Fibroblast of pulmonary artery (primary cell): ENCODE results near the gene MUS81.

ENCODE experiments used
- DNase-seq: peaks from one replicate; pipeline ENCODE4 v3.0.0-alpha.2; 2010; ENCODE audit warnings: low read depth
- H3K4me3 ChIP-seq: replicated peaks from 2 replicates; pipeline ENCODE4 v1.5.1; 2011; ENCODE audit warnings: low read depth, mild to moderate bottlenecking, control low read depth, low read length, moderate library complexity
- TF ChIP-seq, protein P1 (sequence below): IDR thresholded peaks from 2 replicates; pipeline ENCODE4 v1.5.1; 2011; ENCODE audit warnings: mild to moderate bottlenecking, control low read depth, low read length, inconsistent platforms; ENCODE audit errors: missing control alignments

The MUS81 gene

DNA sequence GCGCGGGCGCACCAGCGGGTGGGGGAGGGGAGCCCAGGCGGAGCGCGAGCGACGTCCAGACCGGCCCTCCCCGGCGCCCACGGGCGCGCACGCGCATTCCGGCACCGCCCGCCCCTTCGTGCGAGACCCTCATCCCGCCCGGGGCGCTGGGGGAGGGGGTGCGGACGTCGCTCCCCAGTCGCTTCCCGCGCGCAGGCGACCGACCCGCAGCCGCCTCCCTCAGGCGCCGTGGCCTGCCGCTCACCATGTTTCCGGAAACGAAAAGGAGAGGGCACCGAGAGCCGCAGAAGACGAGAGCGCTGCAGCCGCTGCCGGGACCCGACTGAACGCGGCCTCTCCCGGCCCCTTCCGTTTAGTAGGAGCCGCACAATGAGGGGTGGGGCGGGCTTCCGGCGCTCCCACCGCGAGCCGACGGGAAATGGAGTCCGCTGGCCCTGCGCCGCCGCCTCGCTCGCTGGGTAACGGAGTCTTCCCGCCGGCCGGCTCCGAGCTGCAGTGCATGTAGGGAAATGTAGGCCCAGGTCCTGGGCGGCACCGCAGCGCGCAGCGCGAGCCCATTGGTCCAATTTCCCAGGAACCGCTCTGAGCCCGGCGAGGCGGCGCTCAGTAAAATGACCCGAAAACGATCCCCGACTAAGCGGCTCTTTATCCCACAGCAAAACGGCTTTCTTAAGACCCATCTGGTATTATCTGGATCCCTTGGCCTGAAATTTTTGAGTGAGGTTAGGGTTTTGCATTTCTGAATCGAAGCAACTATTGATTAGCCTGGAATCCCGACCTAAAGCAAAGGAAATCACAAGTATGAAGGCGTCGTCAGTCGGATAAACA lies 2.2 kb upstream of the MUS81 start, which contains the start of gene CFL1:
CFL1 (minus strand) TSS at position 328 of the 828 bp plus-strand sequence; CDS start at position 247, 81 bp downstream.
- H3K4me3 ChIP-seq: peak within 1 kb of the TSS; percentile 96
- TF ChIP-seq, protein P1, sequence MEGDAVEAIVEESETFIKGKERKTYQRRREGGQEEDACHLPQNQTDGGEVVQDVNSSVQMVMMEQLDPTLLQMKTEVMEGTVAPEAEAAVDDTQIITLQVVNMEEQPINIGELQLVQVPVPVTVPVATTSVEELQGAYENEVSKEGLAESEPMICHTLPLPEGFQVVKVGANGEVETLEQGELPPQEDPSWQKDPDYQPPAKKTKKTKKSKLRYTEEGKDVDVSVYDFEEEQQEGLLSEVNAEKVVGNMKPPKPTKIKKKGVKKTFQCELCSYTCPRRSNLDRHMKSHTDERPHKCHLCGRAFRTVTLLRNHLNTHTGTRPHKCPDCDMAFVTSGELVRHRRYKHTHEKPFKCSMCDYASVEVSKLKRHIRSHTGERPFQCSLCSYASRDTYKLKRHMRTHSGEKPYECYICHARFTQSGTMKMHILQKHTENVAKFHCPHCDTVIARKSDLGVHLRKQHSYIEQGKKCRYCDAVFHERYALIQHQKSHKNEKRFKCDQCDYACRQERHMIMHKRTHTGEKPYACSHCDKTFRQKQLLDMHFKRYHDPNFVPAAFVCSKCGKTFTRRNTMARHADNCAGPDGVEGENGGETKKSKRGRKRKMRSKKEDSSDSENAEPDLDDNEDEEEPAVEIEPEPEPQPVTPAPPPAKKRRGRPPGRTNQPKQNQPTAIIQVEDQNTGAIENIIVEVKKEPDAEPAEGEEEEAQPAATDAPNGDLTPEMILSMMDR: no peak
- DNase-seq: peak; percentile 98

DNA sequence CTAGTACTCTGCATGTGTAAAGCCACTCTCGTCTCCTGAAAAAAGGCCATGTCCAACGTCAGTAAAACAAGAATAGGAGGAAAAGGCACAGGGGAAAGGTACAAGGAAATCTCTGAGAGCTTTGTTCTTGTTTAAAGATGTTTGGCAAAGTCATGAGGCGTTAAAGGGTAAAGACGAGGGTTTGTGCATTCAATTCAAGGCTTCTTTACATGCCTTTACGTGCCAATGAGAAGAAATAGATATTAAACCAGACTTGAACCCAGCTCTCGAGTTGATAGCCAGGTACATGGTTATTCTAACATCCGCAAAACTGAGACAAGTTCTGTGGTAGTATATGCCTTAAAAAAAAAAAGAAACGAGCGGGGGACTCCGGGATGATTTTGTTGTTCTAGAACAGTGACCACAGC lies 1.5 kb upstream of the MUS81 start:
- DNase-seq: no peak
- TF ChIP-seq, protein P1: no peak

DNA sequence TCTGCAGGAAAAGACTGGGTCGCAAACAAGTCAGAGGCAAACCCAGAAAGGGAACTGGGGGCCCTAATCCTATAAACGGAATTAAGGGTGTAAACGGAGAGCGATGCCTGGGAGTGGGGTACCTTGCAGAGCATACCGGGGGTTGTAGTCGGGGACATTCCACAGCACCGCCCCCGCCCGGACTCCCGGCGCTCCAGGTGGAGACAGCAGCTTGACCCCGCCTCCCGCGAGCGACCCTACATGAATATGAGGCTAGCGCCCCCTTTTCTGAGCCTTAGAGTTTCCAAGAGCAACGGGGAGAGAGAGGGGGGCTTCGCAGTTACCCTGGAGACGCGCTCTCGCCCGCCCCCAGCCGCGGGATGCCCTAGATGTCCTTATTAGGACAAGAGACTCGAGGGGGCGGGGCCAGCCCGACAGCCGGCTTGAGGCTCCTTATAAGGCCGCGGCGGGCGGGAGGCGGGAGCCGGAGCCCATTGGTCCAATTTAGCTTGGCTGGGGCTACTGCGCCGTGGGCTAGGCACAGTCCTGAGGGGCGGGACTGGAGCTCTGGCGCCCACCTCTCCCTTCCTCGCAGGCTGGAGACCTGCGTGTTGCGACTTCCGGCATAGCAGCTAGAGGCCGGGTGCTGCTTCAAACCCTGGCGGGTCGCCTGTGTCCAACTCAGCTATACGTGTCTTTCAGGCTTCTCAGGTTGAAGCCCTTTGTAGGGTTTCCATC lies 980 bp upstream of the MUS81 start:
- peak; percentile 99 for DNase-seq
- H3K4me3 ChIP-seq: peak overlapping the region; percentile 96
- TF ChIP-seq, protein P1: no peak

More for the DNA sequence above, 1.5 kb upstream of the MUS81 start:
- H3K4me3 ChIP-seq: peak overlapping the region; percentile 96

DNA sequence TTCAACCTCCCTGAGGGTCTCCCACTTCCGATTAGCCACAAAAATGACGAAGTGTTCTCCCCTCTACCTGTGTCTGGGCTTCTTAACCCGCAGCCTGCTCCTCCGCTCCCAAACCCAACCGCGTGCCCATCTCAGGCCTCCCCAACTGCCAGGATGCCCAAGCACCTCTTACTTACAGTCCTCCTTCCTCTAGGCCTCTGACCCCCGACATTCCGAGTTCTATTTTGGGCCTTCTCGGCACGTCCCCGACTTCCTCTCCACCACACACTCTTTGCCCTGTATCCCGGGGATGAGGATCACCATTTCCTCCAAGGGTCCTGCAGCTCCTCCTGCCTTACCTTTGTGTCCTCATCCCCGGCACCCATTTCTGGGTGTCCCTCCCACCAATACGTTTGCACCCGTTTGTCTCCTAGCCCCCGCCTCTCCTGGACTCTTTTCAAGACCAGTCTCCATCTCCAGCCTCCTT lies 388 bp upstream of the MUS81 start:
- H3K4me3 ChIP-seq: peak overlapping the region; percentile 96
- TF ChIP-seq, protein P1: no peak
- DNase-seq: no peak

DNA sequence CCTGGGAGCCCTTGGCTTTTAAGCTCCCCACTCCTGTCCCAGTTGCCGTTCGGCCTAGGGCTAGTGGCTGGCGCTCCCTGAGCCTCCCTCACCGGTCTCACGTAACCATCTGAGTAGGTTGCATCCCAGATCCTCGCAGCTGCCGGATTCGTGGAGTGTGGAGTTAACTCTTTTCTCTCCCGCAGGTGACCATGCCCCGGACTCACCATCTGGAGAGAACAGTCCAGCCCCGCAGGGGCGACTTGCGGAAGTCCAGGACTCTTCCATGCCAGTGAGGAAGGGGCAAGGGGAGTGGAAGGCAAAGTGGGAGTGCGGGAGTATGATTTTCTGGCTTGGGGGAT lies 902 bp downstream of the MUS81 start:
- no peak for DNase-seq
- TF ChIP-seq, protein P1: no peak
- peak overlapping the region; percentile 96 for H3K4me3 ChIP-seq

DNA sequence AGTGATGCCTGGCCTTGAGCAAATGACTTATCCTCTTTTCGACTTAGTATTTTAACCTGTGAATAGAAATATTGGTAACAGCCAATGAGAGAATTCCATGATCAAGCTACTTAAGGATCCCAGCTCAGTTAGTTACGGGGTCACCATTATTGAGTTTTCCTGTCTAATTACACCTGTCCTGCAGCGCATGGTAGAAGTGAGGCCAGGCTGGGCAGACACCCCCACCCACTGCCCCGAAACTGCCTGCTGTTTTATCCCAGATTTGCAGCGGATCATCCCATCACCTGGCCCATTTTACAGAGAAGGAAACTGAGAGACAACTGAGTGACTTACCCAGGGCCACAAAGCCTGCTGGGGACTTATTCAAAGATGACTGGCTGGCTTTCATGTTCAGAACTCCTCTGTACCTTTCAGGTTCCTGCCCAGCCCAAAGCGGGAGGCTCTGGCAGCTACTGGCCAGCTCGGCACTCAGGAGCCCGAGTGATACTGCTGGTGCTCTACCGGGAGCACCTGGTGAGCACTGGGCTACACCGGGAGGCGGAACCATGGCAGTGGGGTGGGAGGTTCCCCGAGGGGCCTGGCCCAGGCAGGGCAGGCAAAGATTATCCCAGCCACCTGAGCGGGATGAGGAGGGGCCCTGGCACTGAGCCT lies 1.4 kb downstream of the MUS81 start:
- H3K4me3 ChIP-seq: peak overlapping the region; percentile 96
- DNase-seq: no peak
- TF ChIP-seq, protein P1: no peak
